Midbrain (tissue), 1 donor: Measurements from ENCODE around the gene FAM153A.
"Not testable (repeated sequence)": the region's sequence is repeated elsewhere in the genome, so short reads cannot be mapped to it uniquely, and the experiment has no call there.

Source experiments
- DNase-seq: peaks from one replicate; lab custom pipeline; 2025; lab: John Stamatoyannopoulos, UW

FAM153A gene

GRCh38 chr5:177782792-177783633, at the start of gene FAM153A:
FAM153A (minus strand) TSS chr5:177782899.
- not testable (repeated sequence) for DNase-seq

- DNase-seq: not testable (repeated sequence)
Observed at GRCh38 chr5:177832287-177832686, 49.6 kb upstream of the FAM153A start.

- not testable (repeated sequence) for DNase-seq
Observed at GRCh38 chr5:177826073-177826472, 43.4 kb upstream of the FAM153A start.

GRCh38 chr5:177824776-177825175, 42.1 kb upstream of the FAM153A start:
- DNase-seq: not testable (repeated sequence)

GRCh38 chr5:177822489-177822888, 39.8 kb upstream of the FAM153A start:
- DNase-seq: not testable (repeated sequence)

- DNase-seq: not testable (repeated sequence)
Observed at GRCh38 chr5:177819664-177820063, 37.0 kb upstream of the FAM153A start.

- not testable (repeated sequence) for DNase-seq
Observed at GRCh38 chr5:177812814-177813425, 30.2 kb upstream of the FAM153A start.

- not testable (repeated sequence) for DNase-seq
Observed at GRCh38 chr5:177812160-177812743, 29.6 kb upstream of the FAM153A start.

- DNase-seq: not testable (repeated sequence)
Observed at GRCh38 chr5:177809209-177809913, 26.7 kb upstream of the FAM153A start.

- DNase-seq: not testable (repeated sequence)
Observed at GRCh38 chr5:177808420-177808819, 25.7 kb upstream of the FAM153A start.

GRCh38 chr5:177807265-177807664, 24.6 kb upstream of the FAM153A start:
- DNase-seq: not testable (repeated sequence)

- not testable (repeated sequence) for DNase-seq
Observed at GRCh38 chr5:177801427-177801826, 18.7 kb upstream of the FAM153A start.

GRCh38 chr5:177798237-177798840, 15.6 kb upstream of the FAM153A start:
- not testable (repeated sequence) for DNase-seq

GRCh38 chr5:177793272-177793671, 10.6 kb upstream of the FAM153A start:
- DNase-seq: not testable (repeated sequence)

GRCh38 chr5:177791649-177792048, 8.9 kb upstream of the FAM153A start:
- not testable (repeated sequence) for DNase-seq

- not testable (repeated sequence) for DNase-seq
Observed at GRCh38 chr5:177782169-177782568, 530 bp downstream of the FAM153A start.

- DNase-seq: not testable (repeated sequence)
Observed at GRCh38 chr5:177771206-177771605, 11.5 kb downstream of the FAM153A start.

- DNase-seq: not testable (repeated sequence)
Observed at GRCh38 chr5:177770646-177771045, 12.1 kb downstream of the FAM153A start.

GRCh38 chr5:177763737-177764508, 18.8 kb downstream of the FAM153A start:
- DNase-seq: not testable (repeated sequence)

GRCh38 chr5:177760954-177761353, 21.7 kb downstream of the FAM153A start:
- not testable (repeated sequence) for DNase-seq

GRCh38 chr5:177747354-177747753, 35.3 kb downstream of the FAM153A start:
- not testable (repeated sequence) for DNase-seq
